Left lung (tissue), 10 donors: Measurements from ENCODE around the gene PIK3CG. TPM values are rescaled to one million over a fixed set of nuclear protein-coding genes. Genes with fewer than 3 reads are reported as not detected.

Experiments
- ATAC-seq: fragments of 200-7000 bp; cut with Tn5 transposase; one replicate; pipeline ENCODE4 v1.9.1; 2020; ENCODE audit warnings: moderate library complexity
- DNase-seq, 4 donors: peaks; one replicate each; pipeline ENCODE4 v3.0.0-alpha.2; 2013 to 2020
- H3K27ac ChIP-seq, 2 donors: fragments of 200-600 bp; sonication (generic) in 1 of 2; one replicate each; pipeline versions ENCODE4 v1.5.0 to v1.8.0; 2020 to 2021
- H3K27me3 ChIP-seq, 2 donors: fragments of 200-600 bp; sonication (generic) in 1 of 2; one replicate each; pipeline versions ENCODE4 v1.5.0 to v1.8.0; 2020 to 2021
- H3K36me3 ChIP-seq, 2 donors: fragments of 200-600 bp; sonication (generic) in 1 of 2; one replicate each; pipeline versions ENCODE4 v1.5.0 to v1.8.0; 2020 to 2021
- H3K4me1 ChIP-seq, 2 donors: fragments of 200-600 bp; one replicate each; pipeline ENCODE4 v1.8.0; 2021
- H3K4me3 ChIP-seq, 2 donors: fragments of 200-600 bp; sonication (generic) in 1 of 2; one replicate each; pipeline versions ENCODE4 v1.5.0 to v1.8.0; 2020 to 2021; ENCODE audit warnings: mild to moderate bottlenecking in 1 of 2
- H3K9me3 ChIP-seq, 2 donors: fragments of 200-600 bp; sonication (generic) in 1 of 2; one replicate each; pipeline versions ENCODE4 v1.5.0 to v1.8.0; 2020 to 2021
- CTCF ChIP-seq, 2 donors: fragments of 200-600 bp; sonication (generic) in 1 of 2; IDR thresholded peaks; one replicate each; pipeline versions ENCODE4 v1.5.0 to v1.8.0; 2021; ENCODE audit warnings: antibody characterized with exemption in 2 of 2
- intact Hi-C, 2 donors: fragments of 100-400 bp; cut with DNase I; formaldehyde crosslinking; loops; one replicate each; pipeline versions ENCODE4 v1.11.2 to v1.14.2; 2022
- polyA plus RNA-seq, 6 donors: library from polyadenylated mRNA; unstranded; fragments of 120-200 nt; gene quantifications; one replicate each; pipeline ENCODE4 v1.2.1, GENCODE V29; 2013; ENCODE audit not compliant: insufficient read length in 6 of 6
- total RNA-seq, 2 donors: library from RNA; stranded (reverse); fragmentation: NEBNext Ultra II Directional; extraction: Animal tissue kit (Norgen Biotek cat#: 25700); gene quantifications; one replicate each; pipeline ENCODE4 v1.2.1, GENCODE V29; 2021
- donor health status: DM: no; HTN: yes; CAD: no.
- donor health status: DM: no; HTN: no; CAD: no.

The PIK3CG gene
- total and polyA plus RNA-seq, 8 donors, result 2.6 to 13.2 (median 3.6) TPM

DNA sequence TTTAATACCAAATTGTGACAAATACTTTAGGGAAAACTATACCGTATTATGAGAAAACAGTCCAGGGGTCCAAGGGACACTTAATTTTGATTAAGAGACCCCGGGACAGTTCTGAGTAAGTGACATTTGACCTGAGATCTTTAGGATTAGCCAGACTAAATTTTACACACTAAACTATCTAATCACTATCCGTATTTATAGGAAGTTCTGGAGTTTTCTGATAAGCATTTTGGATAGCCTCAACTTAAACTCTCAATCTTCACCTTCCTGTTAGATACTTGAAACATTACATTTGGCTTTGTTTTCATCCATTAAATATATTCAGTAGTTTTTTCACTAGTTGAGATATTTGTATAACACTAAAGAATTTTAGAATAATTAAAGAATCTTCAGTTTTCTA is 5.4 kb downstream of the PIK3CG start:
- Histone ChIP-seq H3K27ac (peak overlapping the region in 1 of 2 donors; percentile 61), H3K4me3 (no peak overlapping the region), H3K36me3 (peaks cover 0 to 21% of the 10 kb centered on the region in 2 donors), H3K4me1 (peaks cover 0 to 65% of the 10 kb centered on the region in 2 donors), H3K27me3 (no peaks in the 10 kb centered on the region), H3K9me3 (no peaks in the 10 kb centered on the region)
- TF ChIP-seq CTCF (IDR thresholded peaks at IDR 0.05), result no peak
- intact Hi-C loops, result no loop called here
- no peak for DNase-seq
- no peak for ATAC-seq

GRCh38 chr7:106870983-106871410 is 5.9 kb downstream of the PIK3CG start:
- Histone ChIP-seq H3K4me3 (no peak overlapping the region), H3K27me3 (no peaks in the 10 kb centered on the region), H3K4me1 (peaks cover 0 to 62% of the 10 kb centered on the region in 2 donors), H3K36me3 (peaks cover 0 to 22% of the 10 kb centered on the region in 2 donors), H3K27ac (peak overlapping the region in 1 of 2 donors; percentile 61), H3K9me3 (no peaks in the 10 kb centered on the region)
- ATAC-seq (peak; percentile 63), DNase-seq (no peak)
- intact Hi-C loops, result no loop called here
- TF ChIP-seq CTCF (IDR thresholded peaks at IDR 0.05), result no peak

DNA sequence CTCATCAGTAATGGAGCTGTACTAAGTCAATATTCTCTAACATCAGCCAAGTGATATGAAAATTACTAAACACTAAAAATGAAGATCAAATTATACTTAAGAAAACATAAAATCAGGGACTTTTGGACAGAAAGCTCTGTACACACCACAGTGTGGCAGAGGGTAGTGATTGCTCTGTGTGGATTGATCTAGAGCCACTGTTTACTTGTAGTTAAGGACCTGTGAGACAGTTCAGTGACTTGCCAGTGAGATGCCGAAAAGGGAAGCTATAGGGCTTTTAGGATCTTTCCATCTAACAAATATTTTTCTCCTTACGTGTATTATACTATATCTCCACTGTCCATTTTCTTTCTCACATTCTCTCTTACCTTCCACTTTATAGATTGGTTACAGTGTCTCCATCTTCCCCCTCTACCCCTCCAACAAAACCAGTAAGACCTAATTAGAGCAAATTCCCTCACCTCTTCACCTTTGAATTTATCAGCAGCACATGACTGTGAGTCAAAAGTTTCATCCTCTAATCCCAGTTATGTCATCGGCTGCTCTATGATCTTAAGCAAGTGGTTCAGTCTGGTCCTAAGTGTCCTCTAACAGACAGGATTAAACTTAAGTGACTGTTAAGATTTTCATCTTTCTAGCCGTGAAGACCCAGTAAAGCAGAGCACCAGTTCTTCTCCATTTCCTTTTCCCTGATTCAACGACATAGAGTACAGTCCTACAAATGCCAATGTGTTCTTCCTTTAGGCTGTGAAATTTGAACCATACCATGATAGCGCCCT is 6.9 kb downstream of the PIK3CG start:
- Histone ChIP-seq H3K27me3 (no peaks in the 10 kb centered on the region), H3K9me3 (no peaks in the 10 kb centered on the region), H3K36me3 (peaks cover 0 to 31% of the 10 kb centered on the region in 2 donors), H3K4me3 (no peak overlapping the region), H3K4me1 (peaks cover 0 to 62% of the 10 kb centered on the region in 2 donors), H3K27ac (peak overlapping the region in 1 of 2 donors; percentile 61)
- DNase-seq (no peak), ATAC-seq (peak; percentile 39)
- no peak for TF ChIP-seq CTCF (IDR thresholded peaks at IDR 0.05)
- intact Hi-C loops, result no loop called here

GRCh38 chr7:106872763-106873162 is 7.7 kb downstream of the PIK3CG start:
- no peaks in the 10 kb centered on the region for H3K27me3 ChIP-seq
- peaks cover 0 to 55% of the 10 kb centered on the region in 2 donors for H3K4me1 ChIP-seq
- intact Hi-C loops, result no loop called here
- no peak overlapping the region for H3K27ac ChIP-seq
- DNase-seq, result no peak
- no peak for ATAC-seq
- peaks cover 0 to 26% of the 10 kb centered on the region in 2 donors for H3K36me3 ChIP-seq
- no peaks in the 10 kb centered on the region for H3K9me3 ChIP-seq
- H3K4me3 ChIP-seq, result no peak overlapping the region
- TF ChIP-seq CTCF (IDR thresholded peaks at IDR 0.05), result no peak

- Histone ChIP-seq H3K4me1 (peaks cover 0 to 54% of the 10 kb centered on the region in 2 donors), H3K27ac (no peak overlapping the region), H3K4me3 (no peak overlapping the region), H3K9me3 (no peaks in the 10 kb centered on the region), H3K27me3 (no peaks in the 10 kb centered on the region), H3K36me3 (peaks cover 0 to 16% of the 10 kb centered on the region in 2 donors)
- intact Hi-C loops, result no loop called here
- TF ChIP-seq CTCF (IDR thresholded peaks at IDR 0.05), result no peak
- DNase-seq (no peak), ATAC-seq (no peak)
Measured at GRCh38 chr7:106874076-106874475, 9.0 kb downstream of the PIK3CG start.
